ENCODE results near the gene OR1F1. TPM values are rescaled to one million over a fixed set of nuclear protein-coding genes. Genes with fewer than 3 reads are reported as not detected.

OR1F1 gene
- 0.18 TPM in 1 of 2 replicates, not detected in the other for total RNA-seq

GRCh38 chr16:3187798-3188674, at the start of gene OR1F1:
OR1F1 (plus strand) TSS chr16:3188204.

GRCh38 chr16:3234857-3235561, 47.0 kb downstream of the OR1F1 start, which contains the start of gene ZNF200:
ZNF200 (minus strand) TSS chr16:3235158; CDS start chr16:3233755, 1,403 bp downstream.

Other genes with a start within 250 kb of the OR1F1 start
- gene KREMEN2, start 223.9 kb upstream of the OR1F1 start, total RNA-seq, result not detected in 2 replicates
- 7.1 and 12.1 TPM in 2 replicates for gene PAQR4, start 218.9 kb upstream of the OR1F1 start, total RNA-seq
- 3.0 and 4.2 TPM in 2 replicates for gene PKMYT1, start 207.8 kb upstream of the OR1F1 start, total RNA-seq
- gene CLDN9, start 175.3 kb upstream of the OR1F1 start, total RNA-seq, result not detected in 2 replicates
- gene CLDN6, start 170.0 kb upstream of the OR1F1 start, total RNA-seq, result not detected in 2 replicates
- 136 and 230 TPM in 2 replicates for gene TNFRSF12A, start 167.8 kb upstream of the OR1F1 start, total RNA-seq
- gene HCFC1R1, start 164.3 kb upstream of the OR1F1 start, total RNA-seq, result 6.1 and 10.1 TPM in 2 replicates
- gene THOC6, start 164.2 kb upstream of the OR1F1 start, total RNA-seq, result 23.6 and 23.8 TPM in 2 replicates
- gene BICDL2, start 151.3 kb upstream of the OR1F1 start, total RNA-seq, result not detected in 2 replicates
- gene MMP25, start 141.6 kb upstream of the OR1F1 start, total RNA-seq, result under 0.01 TPM in 2 replicates
- gene IL32, start 122.6 kb upstream of the OR1F1 start, total RNA-seq, result 55.7 and 123 TPM in 2 replicates
- 0.19 TPM in 1 of 2 replicates, not detected in the other for gene ZSCAN10, start 88.9 kb upstream of the OR1F1 start, total RNA-seq
- 22.9 and 23.2 TPM in 2 replicates for gene ZNF205, start 75.6 kb upstream of the OR1F1 start, total RNA-seq
- 3.4 and 5.6 TPM in 2 replicates for gene ZNF213, start 53.2 kb upstream of the OR1F1 start, total RNA-seq
- 8.4 and 9.6 TPM in 2 replicates for gene ZNF200, start 47.0 kb downstream of the OR1F1 start, total RNA-seq
- gene MEFV, start 68.4 kb downstream of the OR1F1 start, total RNA-seq, result under 0.01 TPM in 1 of 2 replicates, not detected in the other
- 36.5 and 42.2 TPM in 2 replicates for gene ZNF263, start 95.3 kb downstream of the OR1F1 start, total RNA-seq
- gene TIGD7, start 117.2 kb downstream of the OR1F1 start, total RNA-seq, result 2.6 and 5.0 TPM in 2 replicates
- 16.9 and 21.6 TPM in 2 replicates for gene ZNF75A, start 117.3 kb downstream of the OR1F1 start, total RNA-seq
- not detected in 2 replicates for gene OR2C1, start 167.7 kb downstream of the OR1F1 start, total RNA-seq
- 8.3 and 10.0 TPM in 2 replicates for gene ZSCAN32, start 212.8 kb downstream of the OR1F1 start, total RNA-seq
- 4.9 and 5.8 TPM in 2 replicates for gene ZNF174, start 213.0 kb downstream of the OR1F1 start, total RNA-seq

Data from endothelial cell of coronary artery (primary cell).